IMR-90 (cell line): ENCODE results near the gene OSM.

Experiments used
- BHLHE40 ChIP-seq: fragments of 150-350 bp; IDR thresholded peaks from 2 replicates; pipeline ENCODE4 v1.6.1; 2016; ENCODE audit warnings: mild to moderate bottlenecking, low read depth, low read length
- MAFK ChIP-seq: IDR thresholded peaks from 2 replicates; pipeline ENCODE4 v1.6.1; 2012; ENCODE audit warnings: low read depth, low read length, improper control_type of control experiment
- POLR2A ChIP-seq: IDR thresholded peaks from 2 replicates; pipeline ENCODE4 v1.6.1; 2012; ENCODE audit warnings: mild to moderate bottlenecking, low read depth, low read length
- TF ChIP-seq, protein P1 (sequence below): conservative IDR thresholded peaks from 2 replicates; pipeline ENCODE4 v1.5.1; 2012; ENCODE audit warnings: mild to moderate bottlenecking, low read depth, low read length, improper control_type of control experiment

DNA sequence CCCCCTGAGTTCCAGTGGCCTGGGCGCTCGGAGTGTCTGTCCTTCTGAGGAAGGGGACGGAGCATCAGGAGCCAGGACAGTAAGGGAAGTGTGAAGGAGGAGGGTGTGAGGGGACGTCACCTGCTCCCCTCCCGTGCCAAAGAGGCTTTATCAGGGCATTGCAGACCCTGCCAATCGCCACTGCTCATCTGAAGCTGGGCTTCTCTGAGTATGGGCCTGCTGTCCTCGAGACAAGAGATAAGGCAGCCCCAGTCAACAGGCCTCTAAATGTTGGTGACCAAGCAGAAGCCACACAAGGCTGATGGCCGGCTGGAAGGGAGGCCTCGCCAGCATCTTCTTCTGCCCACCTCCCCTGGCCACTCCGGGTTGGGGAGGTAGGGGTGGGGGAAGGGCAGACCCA lies 49.9 kb downstream of the OSM start:
- TF ChIP-seq, protein P1, sequence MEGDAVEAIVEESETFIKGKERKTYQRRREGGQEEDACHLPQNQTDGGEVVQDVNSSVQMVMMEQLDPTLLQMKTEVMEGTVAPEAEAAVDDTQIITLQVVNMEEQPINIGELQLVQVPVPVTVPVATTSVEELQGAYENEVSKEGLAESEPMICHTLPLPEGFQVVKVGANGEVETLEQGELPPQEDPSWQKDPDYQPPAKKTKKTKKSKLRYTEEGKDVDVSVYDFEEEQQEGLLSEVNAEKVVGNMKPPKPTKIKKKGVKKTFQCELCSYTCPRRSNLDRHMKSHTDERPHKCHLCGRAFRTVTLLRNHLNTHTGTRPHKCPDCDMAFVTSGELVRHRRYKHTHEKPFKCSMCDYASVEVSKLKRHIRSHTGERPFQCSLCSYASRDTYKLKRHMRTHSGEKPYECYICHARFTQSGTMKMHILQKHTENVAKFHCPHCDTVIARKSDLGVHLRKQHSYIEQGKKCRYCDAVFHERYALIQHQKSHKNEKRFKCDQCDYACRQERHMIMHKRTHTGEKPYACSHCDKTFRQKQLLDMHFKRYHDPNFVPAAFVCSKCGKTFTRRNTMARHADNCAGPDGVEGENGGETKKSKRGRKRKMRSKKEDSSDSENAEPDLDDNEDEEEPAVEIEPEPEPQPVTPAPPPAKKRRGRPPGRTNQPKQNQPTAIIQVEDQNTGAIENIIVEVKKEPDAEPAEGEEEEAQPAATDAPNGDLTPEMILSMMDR = no peak
- TF ChIP-seq POLR2A (no peak), MAFK (no peak), BHLHE40 (no peak)
